ENCODE measurements around the gene UTRN.

The UTRN gene

DNA sequence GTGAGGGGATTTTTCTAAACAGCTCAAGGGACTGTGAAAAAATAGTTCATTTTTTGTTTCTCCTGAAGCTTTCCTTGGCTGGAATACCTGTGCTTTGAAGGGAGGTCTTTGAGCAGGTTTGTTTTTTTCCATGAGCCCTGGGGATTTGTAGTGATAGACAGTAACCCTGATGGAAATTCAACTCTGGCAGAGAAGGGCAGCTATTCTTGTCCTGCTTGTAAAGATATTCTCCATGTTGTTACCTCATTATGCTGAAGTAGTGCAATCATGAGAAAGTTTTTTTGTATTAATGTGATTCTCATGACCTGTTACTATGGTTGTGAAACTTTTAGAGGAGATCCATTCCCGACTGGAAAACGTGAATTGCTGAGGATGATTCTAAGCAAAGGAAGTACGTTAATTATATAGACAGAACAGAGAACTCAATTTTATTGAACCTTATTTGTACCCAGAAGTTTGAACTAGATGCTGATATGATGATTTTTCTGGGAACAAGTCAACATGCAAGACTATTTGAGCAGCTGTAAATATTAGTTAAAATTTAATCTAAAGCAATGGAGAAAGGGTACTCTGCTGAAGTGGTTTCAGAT is 12.5 kb downstream of the UTRN start:
- no peak overlapping the region for H3K4me3 ChIP-seq (ENCODE audit: low read depth, low read length)
- TF ChIP-seq CTCF (IDR thresholded peaks at IDR 0.05; ENCODE audit: low read depth, low read length, missing control alignments), result no peak

GRCh38 chr6:144298194-144298593 is 13.1 kb downstream of the UTRN start:
- H3K4me3 ChIP-seq (ENCODE audit: low read depth, low read length), result no peak overlapping the region
- DNase-seq (ENCODE audit: low read depth), result no peak
- no peak for TF ChIP-seq CTCF (IDR thresholded peaks at IDR 0.05; ENCODE audit: low read depth, low read length, missing control alignments)

More for the DNA sequence above, 12.5 kb downstream of the UTRN start:
- DNase-seq (ENCODE audit: low read depth), result no peak

DNA sequence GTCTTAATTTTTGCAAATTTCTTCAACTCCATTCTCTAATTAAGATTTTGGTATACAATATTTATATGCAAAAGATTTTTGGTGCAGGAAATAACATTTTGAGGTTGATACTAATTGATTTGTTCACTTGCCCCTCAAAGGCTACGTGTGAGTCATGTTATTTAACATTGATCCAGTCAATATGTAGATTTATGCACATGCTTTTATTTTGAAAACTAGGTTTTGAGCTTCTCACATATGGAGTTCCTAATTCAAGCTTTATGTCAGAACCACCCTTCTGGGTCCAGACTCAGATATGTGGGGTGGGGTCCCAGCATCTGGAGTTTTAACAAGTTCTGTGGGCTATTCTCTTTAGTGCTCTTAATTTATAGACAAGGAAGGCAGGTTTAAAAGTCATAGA is 13.8 kb downstream of the UTRN start:
- H3K4me3 ChIP-seq (ENCODE audit: low read depth, low read length), result no peak overlapping the region
- DNase-seq (ENCODE audit: low read depth), result no peak
- TF ChIP-seq CTCF (IDR thresholded peaks at IDR 0.05; ENCODE audit: low read depth, low read length, missing control alignments), result no peak

- H3K4me3 ChIP-seq (ENCODE audit: low read depth, low read length), result no peak overlapping the region
- TF ChIP-seq CTCF (IDR thresholded peaks at IDR 0.05; ENCODE audit: low read depth, low read length, missing control alignments), result no peak
- DNase-seq (ENCODE audit: low read depth), result no peak
Measured at GRCh38 chr6:144302701-144303372, 17.7 kb downstream of the UTRN start.

- no peak overlapping the region for H3K4me3 ChIP-seq (ENCODE audit: low read depth, low read length)
- no peak for TF ChIP-seq CTCF (IDR thresholded peaks at IDR 0.05; ENCODE audit: low read depth, low read length, missing control alignments)
- DNase-seq (ENCODE audit: low read depth), result no peak
Measured at GRCh38 chr6:144304223-144304848, 19.2 kb downstream of the UTRN start.

DNA sequence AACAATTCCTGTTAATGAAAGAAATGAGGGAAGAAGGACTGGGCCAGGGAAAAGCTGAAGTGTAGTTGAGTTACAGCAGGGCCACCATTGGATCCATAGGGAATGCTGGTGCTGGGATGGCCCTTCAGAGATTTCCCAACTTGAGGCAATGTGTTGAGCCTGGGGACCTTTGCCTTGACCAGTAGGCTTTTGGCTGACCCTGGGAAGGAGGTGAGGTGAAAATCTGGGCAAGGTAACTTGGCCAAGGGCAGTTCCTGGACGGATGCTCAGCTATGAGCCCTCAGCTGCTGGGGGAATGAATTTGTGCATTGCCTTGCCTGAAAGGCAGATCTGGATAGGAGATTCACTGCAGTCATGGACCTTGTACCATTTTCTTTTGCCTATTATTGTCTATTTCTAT is 20.4 kb downstream of the UTRN start:
- DNase-seq (ENCODE audit: low read depth), result no peak
- no peak for TF ChIP-seq CTCF (IDR thresholded peaks at IDR 0.05; ENCODE audit: low read depth, low read length, missing control alignments)
- no peak overlapping the region for H3K4me3 ChIP-seq (ENCODE audit: low read depth, low read length)
